Activated CD4-positive, alpha-beta T cell treated with anti-CD3 and anti-CD28 coated beads, Interleukin-2, amount 50 U/mL, for 4 hours (primary cell): ENCODE data around the gene KCNK17.
"Not testable (repeated sequence)": the region's sequence is repeated elsewhere in the genome, so short reads cannot be mapped to it uniquely, and the experiment has no call there.

Source experiments
- DNase-seq, 2 experiments: peaks; one replicate each; pipeline ENCODE4 v3.0.0-alpha.2; 2020

KCNK17 gene

GRCh38 chr6:39302011-39302410 lies 12.2 kb downstream of the KCNK17 start:
- no peak for DNase-seq

DNA sequence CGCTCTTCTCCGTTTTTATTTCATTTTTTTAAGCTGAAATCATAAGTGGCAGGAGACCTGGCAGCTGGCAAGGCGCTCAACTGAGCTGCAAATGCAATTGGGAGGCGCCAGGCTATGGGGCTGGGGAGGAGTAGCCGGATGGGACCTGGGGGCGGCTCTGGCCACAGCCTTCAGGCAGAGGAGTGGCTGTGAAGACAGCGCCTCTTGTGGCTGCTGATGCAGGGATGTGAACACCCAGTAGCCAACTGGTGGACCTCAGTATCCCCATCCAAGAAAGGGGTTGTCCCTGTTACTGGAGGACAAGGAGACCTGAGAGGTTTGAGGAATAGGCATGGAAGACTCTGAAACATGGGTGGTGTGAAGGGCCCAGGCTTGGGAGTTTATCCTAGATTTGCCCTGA lies 12.6 kb downstream of the KCNK17 start:
- DNase-seq: no peak

DNA sequence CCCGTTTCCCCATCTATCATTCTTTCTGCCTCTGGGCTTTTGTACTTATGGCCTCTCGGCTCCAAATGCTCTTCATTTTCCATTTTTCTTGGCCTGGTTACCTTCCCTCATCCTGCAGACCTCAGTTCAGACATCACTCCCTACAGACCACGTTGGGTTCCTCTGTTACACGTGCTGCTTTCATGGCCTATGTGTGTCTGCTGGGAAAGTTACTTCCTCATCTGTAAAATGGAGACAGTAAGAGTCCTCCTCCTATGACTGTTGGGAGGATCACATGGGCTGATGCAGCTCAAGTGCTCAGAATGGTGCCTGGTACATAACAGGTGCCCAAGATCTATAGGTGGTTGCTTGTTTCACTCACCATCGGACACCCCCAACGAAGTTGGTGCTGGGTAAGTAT lies 13.5 kb downstream of the KCNK17 start:
- no peak for DNase-seq

DNA sequence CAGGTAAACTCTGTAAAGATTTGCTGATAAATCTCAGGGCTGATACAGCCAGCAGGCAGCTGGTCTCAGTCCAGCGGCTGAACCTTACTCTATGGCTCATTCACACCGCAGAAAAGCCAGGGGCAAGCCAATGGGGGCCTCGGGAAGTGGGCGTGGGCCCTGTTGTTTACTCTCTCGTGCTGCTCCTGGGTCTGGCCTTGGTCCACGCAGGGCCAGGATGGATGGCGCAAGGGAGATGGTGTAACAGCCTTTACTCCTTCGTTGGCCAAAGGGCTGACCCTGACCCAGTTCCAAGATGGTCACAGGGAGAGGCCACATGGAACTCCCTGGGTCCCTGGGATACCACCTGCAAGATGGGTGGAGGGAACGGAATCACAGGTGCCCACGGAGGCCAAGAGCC lies 16.2 kb downstream of the KCNK17 start:
- no peak for DNase-seq

GRCh38 chr6:39296745-39297640 lies 17.2 kb downstream of the KCNK17 start:
- DNase-seq: no peak

DNA sequence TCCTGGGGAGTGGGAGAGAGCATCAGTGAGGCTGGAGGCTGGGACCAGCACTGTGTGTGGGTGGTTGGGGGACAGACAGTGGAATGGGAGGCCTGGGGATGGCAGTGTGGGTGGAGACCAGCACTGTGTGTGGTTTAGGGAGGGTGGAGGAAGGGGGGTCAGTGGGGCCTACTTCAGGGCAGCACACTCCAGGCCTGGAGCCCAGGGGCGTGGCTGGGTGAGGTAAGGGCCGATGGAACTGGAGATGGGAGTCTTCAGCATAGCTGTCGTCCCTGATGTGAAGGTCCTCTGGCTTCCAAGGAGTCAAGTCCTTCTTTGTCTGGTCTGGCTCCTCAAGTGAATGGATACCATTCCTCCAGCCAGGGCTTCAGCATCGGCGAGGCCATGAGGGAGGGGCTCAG lies 18.6 kb downstream of the KCNK17 start:
- no peak for DNase-seq

DNA sequence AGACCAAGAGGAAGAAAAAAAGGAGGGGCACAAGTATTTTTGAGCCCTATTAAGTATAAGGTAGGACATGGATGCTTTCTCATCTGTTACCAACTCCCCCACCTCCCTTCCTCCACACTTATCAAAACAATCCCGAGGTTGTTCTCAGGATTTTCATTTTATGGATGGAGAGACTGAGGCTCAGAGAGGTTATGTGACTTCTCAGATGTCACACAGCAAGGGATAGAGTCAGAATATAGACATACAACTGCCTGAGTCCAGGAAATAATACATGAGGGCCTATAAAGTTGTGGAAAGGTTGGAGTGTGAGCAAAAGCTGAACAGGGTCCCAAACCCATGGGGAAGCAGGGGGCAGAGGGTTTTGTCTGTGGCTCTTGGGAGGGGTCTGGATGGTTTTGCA lies 19.3 kb downstream of the KCNK17 start:
- DNase-seq: no peak

DNA sequence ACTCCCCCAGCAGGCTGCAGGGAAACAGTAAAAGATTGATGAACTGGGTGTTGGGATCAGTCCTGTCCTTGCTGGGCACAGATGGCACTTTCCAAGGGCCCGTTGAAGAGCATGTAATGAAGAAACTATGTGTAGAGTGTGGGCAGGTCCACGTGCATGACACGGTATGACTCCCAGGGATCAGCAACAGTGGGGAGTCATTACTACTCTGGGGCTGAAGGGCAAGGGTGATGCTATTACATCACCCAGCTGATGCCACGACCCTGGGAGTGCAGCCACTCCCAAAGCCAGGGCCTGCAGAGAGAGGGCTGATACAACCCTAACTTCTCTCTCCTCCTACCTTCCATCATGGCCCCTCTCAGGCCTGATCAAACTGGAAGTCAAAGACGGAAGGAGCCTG lies 20.1 kb downstream of the KCNK17 start:
- DNase-seq: no peak

DNA sequence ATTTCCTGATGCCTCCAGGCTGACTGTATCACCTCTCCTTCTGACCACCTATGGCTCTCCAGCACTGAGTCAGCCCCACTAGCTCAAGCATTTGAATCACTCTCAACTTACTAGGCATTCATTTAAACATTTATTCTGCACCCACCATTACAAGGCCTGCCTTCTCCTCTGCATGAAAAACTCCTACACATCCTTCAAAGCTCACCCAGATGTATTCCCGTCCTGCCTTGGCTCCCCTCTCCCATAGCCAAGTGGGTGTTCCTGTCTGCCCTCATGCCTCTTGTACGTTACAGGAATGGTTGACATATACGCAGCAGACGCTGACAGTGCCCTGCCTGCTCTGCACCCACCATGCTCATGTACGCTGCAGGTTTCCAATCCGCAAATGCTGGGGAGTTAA lies 21.6 kb downstream of the KCNK17 start:
- no peak for DNase-seq

DNA sequence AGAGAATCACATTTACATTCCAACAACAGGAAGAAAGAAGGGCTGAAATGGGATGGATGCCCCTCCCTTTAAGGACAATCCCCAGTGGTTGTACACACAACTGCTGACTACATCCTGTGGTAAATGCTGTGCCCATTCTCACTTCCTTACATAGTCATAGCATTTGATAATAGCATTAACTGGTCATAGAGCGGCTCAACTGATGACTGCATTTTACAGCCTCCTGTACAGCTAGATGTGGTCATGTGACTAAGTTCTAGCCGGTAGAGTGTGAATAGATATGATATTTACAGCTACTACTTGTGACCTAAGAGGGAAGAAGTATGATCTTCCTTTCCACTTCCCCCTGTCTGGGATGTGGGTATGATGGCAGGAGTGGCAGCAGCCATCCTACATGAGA lies 24.7 kb downstream of the KCNK17 start:
- no peak for DNase-seq

DNA sequence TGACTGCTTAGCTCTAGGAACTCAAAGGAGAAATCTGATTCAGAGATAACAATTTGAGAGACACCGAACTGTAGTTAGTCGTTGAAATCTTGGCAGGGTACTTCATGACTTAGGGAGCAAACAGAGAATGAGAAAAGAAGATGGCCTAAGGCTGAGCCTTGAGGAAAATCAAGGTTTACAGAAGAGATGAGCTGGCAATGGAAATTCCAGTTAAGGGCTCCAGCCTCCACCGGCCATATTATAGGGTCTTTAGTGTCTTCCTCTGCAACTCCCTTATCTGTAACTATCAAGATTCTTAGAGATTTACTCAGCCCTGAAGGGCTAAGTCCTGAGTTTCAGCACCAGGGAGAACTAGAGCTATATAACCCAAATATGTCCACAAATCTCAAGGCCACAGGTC lies 26.6 kb downstream of the KCNK17 start:
- DNase-seq: no peak

DNA sequence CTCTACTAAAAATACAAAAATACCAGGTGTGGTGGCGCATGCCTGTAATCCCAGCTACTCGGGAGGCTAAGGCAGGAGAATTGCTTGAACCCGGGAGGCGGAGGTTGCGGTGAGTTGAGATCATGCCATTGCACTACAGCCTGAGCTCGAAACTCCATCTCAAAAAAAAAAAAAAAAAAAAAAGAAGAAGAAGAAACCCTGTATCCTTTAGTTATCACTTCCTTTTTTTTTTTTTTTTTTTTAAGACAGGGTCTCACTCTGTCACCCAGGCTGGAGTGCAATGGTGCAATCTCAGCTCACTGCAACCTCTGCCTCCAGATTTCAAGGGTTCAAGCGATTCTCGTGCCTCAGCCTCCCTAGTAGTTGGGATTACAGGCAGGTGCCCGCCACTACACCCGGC lies 27.6 kb downstream of the KCNK17 start:
- not testable (repeated sequence) for DNase-seq

GRCh38 chr6:39282774-39283173 lies 31.4 kb downstream of the KCNK17 start:
- no peak for DNase-seq

DNA sequence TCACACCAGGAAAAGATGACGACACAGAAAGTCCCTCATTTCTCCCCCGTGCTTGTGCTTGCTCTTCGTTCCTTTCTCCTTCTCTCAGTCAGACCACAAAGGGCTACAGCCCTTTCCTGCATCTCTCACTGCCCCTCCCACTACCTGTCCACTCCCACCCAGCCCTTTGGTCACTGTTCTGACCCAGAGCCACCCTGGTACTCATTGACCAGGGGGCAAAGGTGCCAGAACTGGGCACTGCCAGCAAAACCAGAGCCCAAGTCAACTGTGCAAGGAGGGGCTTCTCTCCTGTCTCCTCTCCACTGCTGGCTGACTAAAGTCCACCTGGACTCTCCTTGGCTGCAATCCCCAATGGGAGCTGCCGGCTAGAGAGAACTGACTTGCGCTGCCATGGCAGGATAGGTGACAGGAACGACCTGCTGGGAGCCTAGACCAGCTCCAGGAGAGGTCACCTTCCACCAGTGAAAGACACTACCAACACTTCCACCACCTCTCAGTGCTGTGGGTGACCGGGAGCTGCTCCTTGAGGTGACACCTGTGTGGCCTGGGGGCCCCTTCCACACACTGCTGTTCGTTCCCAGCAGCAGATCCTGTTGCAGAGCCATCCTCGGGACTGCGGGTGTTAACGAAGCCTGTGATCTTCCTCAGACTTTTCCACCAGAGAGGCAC lies 32.8 kb downstream of the KCNK17 start:
- DNase-seq: no peak

DNA sequence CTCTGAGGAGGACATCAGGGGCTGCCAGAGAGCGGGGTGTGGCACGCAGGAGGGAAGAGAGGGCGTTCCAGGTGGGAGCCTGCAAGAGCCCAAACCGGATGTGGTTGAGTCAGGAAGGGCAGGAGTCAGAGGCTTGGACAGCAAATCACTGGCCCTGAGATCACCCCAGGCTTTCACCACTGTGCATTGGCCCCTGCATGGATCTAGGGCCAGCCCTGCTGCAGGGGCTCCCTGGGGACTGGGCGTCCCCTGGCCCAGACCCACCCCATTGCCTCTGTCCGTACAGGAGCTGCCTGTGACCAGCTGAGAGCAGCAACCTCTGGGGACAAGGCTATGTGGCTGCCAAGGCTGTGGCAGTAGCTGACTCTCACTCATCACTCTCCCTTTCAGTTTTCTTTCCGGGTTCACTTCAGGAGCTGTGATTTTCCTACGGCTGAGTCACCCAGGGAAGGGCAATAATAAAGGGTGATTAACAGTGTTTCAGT lies 33.9 kb downstream of the KCNK17 start:
- no peak for DNase-seq

DNA sequence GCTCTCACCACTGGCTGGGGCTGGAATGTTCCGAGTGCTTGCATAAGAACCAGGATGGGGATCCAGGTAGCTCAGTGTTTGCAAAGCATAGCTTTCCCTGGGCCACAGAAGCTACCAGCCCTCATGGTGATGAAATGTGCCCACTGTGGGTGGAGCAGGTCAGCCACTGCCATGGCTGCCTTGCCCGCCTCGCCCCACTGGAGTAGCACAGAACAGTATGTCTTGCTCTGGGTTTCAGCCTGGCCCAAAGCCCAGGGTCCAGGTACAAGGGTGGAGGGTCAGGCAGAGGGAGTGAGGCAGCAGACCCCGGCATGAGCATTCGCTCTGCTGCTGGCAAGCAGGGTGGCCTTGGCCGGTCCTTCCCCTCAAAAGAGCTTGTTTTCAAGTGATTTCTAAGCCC lies 34.7 kb downstream of the KCNK17 start:
- no peak for DNase-seq

DNA sequence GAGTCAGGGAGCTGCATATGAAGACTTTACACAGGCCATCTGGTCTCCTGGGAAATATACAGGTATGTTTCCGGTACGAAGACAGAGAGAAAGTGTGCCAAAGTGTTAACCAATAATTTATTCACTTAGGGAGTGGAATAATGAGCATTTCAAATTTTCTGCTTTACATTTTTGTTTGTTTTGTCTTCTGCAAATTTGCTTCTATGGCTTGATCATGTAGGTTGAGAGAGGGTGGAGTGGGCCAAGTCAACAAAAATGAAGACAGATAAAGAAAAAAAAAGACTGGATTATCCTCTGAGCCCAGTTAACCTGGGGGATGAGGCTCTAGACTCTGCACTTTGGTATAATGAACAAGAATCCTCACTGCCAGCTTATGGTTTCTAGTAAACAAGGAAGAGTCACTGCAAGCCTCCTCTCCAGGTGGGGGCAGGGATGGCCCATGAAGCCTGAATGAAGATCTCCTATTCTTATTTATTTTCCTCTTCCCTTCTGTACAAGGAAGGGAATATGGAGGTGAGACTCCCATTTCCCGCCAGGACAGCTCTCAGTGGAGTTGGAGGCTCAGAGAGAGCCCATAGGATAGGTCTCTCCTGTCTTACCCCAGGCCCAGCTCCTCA lies 37.7 kb downstream of the KCNK17 start:
- DNase-seq: no peak

- no peak for DNase-seq
Observed at GRCh38 chr6:39274903-39275302, 39.3 kb downstream of the KCNK17 start.

- no peak for DNase-seq
Observed at GRCh38 chr6:39274471-39274870, 39.7 kb downstream of the KCNK17 start.

- no peak for DNase-seq
Observed at GRCh38 chr6:39273406-39273821, 40.8 kb downstream of the KCNK17 start.

DNA sequence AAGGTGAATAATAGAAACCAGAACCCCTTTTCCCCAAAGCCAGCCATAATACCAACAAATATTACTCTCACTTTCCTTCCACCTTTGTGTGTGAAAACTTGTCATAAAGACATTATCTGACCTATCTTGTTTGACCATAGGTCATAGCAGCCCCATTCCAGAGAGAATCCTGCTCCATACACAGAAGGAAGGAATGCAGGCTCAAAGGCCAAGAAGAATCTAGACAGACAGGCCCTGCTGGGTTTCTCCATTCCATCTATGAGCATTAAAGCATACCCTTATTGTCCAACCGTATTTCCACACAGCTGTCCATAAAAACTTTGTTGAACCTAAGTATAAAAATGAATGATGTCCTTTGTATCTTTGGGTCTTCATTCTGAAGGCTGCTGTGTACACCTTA lies 44.3 kb downstream of the KCNK17 start:
- no peak for DNase-seq

- DNase-seq: no peak
Observed at GRCh38 chr6:39268721-39269120, 45.5 kb downstream of the KCNK17 start.

GRCh38 chr6:39268171-39268570 lies 46.0 kb downstream of the KCNK17 start:
- no peak for DNase-seq

- DNase-seq: no peak
Observed at GRCh38 chr6:39266782-39267355, 47.4 kb downstream of the KCNK17 start.
